Measurements from ENCODE around the gene CELF2.
A peak's percentile ranks its signal among the peaks of the same experiment; 100 is the strongest.

The CELF2 gene

DNA sequence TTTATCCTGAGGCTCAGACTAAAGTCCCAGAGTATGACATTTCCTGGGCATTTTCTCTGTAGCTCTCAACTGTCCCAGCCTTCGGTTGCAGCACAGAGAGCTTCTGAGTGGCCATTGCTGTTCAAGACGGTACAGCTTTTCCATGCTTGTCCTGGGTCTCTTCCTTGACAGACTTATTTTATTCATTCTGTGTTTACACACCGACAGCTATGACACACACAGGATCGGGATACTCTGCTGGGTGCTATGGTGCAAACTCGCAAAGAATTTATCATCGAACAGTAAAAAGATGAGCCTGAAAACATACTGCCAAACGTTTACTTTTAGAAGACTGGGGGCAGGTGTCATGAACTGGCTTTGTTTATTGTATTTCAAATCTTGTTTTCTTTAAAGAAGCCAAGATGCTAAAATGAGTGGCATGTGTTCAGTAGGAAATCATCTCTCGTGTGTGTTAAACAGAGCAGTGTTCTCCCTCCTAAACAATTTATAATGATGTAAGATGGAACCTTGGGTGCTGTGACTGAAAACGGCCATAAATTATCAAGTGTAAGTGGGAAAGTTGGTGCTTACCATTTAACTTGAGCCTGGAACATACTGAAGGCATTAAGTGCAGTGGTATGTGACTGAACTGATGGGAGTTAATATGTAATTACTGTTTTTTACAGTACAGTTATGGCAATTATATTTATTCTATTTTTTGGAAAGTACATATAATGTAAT is 120.8 kb downstream of the CELF2 start:
- DNase-seq: no peak

DNA sequence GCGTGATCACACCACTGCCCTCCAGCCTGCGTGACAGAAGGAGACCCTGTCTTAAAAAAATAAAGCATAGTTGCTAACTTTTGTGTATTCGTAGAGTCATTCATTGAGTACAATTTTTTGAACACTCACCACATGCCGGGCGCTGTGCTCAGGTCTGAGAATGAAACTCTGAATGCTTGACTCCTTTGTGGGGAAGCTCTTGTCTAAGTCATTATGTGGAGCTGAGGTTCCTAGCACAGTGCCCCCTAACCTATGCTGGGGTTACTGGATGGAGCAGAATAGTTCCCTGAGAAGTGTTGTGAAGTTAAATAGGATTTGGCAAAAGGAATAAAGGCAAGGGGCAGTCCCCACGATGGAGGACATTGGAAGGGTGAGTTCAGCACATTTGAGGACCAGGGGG is 123.3 kb downstream of the CELF2 start:
- no peak for DNase-seq

DNA sequence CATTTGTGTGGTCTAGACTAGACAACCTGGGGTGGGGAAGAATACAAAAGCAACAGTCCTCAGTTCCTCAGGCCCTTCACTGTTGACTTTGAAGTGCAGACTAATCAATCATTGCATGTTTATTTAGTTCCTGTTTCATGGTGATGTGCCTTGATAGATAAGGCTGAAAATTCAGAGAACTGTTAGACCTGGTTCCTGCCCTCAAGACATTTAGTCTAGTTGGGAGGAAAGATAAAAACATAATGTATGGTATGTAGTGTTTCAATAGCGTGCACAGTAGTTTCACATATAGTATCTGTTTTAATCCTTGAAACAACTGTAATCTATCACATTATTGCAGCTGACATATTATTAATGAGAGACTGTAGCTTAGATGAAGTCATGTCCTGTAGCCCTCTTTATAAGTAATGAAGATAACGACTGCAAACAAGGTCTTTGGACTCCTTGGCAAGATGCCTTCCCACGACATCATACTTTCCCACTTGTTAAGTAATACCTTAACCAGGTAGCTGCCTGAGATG is 124.0 kb downstream of the CELF2 start:
- peak; percentile 26 for DNase-seq

DNA sequence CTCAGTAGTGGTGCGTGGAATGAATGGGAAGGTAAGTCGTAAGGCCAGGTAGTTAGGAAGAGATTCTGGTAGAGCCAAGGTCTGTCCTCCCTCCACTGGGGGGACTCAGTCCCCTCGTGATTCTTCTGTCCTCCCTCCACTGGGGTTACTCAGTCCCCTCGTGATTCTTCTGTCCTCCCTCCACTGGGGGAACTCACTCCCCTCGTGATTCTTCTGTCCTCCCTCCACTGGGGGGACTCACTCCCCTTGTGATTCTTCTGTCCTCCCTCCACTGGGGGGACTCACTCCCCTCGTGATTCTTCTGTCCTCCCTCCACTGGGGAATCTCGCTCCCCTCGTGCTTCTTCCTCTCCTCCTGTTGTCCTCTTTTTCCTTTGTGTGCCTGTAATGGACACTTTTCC is 125.1 kb downstream of the CELF2 start:
- peak; percentile 53 for DNase-seq

DNA sequence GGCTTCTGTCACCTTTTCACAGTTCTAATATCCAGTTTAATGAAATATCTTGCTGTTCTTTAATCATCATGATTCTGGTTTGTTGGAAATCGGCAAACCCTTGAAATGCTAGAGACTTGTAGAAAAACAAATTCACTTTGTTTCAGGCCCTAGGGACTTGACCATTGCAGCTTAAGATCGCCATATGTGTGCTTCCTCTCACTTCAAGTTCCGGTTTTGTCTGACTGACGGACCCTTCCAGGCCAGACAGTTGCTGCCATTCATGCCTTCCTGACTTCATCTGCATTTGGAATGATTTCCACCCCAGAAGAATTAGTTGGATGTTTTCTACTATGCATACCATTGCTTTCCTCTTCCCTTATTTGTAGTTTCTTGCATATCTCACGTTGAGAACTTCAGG is 125.6 kb downstream of the CELF2 start:
- no peak for DNase-seq

DNA sequence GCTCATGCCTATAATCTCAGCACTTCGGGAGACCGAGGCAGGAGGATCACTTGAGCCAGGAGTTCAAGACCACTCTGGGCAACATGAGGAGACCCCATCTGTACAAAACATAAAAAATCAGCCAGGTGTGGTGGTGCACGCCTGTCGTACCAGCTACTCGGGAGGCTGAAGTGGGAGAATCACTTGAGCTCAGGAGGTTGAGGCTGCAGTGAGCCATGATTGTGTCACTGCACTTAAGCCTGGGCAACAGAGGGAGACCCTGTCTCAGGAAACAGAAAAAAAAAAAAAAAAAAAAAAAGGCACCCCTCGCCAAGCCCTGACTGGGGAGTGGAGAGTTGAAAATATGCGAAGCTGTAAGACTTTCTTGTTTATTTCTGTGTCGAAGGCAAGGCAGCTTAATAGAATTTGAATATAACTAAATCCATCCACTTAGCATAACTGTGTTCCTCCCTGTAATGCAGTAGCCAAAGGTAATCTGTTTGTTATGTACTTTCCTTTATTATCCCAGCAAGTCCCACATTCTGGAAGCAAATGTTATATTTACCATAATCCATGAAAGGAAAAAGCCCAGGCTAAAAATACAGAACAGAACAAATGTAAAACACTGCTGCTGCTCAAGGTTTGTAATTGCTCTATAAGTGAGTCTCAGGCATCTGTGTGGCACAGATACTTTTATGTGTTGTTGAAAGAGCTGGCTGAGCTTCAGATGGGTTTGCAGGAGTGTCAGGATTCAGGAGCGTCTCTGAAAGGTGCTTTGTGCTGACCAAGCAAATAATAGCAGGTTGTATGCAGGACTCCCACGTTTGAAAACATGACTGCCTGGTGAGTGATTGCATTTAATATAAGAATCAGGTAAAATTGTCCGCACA is 127.2 kb downstream of the CELF2 start:
- no peak for DNase-seq

DNA sequence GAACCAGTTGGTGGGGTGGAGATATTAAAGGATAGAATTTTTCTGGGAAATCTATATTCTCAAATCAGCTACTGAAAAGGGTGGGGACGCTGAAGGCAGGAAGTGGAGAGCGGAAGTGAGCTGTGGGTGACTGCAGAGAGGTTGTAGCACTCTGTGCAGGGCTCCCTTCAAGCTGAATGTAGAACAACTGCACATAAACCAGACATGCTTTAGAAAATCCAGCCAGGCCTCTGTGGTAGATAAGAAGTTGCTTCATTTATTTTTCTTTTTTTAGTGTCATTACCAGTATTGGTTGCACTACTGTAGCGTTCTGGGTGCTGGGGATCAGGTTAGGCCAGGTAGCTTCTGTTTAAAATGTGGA is 127.8 kb downstream of the CELF2 start:
- DNase-seq: peak; percentile 83

DNA sequence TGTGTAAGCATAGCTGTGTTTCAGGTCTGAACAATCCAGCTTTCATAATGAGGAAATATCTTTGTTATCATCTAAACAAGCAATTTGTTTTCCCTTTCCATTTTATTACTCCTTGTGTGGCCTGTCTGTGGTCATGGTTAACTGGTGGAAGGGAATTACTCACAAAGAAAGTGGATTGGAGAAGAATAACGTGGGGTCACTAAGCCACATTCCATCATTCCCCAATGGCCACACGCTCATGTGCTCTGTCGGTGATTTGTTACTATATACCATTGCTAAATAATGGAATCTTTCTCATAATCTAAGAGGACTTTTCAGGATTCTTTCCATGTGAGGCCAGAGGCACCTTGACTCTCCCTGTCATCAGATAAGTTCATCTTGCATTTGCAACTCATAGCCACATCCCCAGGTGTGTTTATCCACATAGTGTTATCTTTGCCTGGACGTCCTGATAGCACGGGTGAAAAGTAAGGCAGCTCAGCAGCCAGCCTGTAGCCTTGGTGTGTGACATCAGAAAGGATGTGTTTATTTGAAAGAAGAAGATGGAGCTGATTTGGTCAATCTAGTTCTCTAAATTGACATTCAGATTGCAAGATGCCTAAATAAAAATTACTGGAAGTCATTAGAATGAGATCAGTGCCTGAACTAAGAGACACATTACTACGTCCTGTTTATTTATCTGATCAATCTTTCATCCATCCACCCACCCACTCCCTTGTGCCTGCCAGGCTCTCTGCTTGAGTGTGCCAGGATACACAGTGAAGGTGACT is 128.9 kb downstream of the CELF2 start:
- peak; percentile 28 for DNase-seq

DNA sequence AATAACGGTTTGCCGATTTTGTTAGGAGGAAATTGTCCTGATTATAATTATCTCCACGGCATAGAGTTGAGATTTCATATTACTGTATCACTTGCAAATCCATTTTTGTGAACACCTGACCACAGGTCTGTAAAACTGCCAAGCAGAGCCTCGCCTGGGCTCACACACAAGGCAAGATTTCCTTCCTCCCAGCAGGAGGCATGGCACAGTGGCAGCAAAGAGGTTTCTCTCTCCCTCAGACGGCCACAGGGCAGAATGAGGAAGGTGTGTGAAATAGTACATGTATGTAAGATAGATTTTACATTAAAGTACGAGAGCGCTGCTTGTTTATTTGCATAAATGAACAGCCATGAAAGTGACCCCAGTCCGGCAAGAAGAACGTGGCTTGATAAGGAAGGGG is 130.1 kb downstream of the CELF2 start:
- DNase-seq: peak; percentile 54

DNA sequence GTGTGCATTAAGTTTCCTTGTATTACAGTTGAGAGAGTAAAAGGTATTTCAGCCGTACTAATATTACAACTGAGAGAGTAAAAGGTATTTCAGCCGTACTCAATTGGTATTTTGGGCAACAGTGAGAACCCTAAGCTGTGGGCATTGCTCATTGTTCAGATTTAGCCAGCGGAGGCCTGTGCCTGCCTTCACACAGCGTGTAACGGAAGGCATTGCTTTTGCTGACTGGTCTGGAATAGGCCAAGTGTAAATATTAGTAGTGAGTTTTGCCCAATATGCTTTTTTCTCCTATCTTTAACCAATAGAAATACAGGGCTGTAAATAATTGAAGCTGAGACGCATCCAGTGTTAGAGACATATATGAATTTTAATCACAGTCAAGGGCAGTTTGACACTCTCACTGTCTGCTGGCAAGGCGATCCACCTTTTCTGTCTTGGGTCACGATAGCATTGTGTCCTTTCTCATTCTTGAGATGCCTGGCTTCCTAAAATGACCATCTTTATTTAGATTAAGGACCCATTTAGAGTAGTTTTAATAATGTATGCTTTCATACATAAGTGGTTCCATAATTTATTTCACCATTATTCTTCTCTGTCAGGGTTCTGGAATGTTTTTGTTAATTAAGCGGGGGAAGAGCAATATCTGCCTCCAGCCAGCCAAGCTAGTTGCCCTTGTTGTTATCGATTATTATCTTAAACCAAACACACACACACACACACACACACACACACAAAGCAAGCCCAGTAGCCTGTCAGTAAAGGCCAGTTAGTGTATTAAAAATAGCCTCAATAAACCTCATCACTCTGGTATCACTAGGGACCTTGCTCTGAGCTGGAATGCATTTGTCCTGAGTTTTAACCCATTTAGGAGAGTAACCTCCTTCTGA is 130.7 kb downstream of the CELF2 start:
- no peak for DNase-seq

DNA sequence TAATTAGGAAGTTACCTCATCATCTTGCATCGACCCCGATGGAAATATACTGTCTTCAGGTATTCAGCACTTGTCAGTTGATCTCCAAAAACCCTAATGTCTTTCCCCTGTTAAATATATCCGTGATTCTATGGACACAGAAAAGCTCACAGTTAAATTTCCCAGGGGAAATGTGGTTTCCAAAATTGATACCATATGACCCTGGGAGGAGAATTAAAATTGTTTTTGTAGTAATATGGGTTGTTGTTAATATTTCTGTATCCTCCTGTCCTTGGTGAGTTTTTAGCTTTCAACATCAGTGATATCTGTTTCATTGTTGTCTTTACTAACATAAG is 132.1 kb downstream of the CELF2 start:
- DNase-seq: no peak

DNA sequence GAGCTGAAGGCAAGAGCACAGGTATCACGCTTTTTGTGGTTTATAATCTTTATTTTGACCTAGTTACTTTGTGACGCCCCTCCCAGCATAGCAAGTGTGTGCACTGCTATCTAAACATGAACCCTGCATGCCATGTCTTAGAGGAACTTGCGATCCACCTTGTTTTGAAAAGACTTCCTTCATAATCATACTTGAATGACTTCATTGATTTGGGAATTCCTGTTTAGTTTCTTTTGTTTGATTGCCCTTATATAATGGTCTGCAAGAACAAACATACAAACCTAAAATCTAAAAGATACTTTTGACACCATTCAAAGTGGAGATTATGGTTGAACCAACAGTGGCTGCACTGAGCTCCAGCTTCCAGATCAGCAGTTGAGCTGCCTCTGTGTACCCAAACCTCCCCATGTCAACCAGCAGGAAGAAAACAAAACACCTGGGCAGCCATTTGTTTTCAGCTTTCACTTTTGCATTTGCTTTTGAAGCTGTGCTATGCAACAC is 132.6 kb downstream of the CELF2 start:
- peak; percentile 83 for DNase-seq

DNA sequence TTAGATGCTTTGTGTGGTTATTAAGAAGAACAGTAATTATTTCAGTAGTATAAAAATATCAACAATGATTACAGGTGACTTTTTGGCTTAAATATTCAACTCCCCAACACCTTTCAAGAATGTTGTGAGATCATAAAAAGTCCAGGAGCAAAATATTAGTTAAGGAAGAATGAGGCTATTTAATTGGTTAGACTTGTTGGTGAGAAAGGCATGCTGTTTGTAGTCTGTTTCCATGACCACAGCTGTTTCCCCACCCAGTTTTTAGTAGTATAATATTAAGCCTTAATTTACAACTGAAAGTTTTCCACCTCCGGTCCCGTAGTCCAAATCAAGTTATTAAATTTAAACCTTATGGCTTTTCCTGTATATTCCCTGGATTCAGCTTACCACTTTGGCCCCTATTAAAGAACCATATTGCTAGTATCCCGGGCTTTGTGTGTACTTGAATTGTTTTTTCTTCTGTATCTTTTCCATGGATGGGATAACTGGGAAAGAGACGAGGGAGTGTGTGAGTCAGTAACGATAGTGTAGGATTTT is 133.3 kb downstream of the CELF2 start:
- DNase-seq: peak; percentile 78

DNA sequence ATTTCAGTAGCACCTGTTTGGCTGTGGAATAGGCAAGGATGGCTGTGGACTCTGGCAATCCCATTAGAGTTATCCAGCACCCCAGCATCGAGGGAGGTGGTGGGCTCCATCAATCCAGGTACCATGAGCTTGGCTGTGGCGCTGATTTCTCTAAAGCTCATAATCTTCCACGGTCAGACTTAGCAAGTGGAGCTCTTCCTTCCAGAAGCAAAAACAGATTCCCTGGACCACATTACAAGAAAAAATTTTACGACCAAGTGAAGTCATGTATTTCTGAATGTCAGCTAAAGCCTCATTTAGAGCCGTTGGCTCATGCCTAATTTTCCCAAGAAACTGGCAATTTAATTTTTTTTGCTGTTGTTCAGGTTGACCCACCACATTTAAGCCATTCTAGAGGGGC is 135.1 kb downstream of the CELF2 start:
- no peak for DNase-seq

DNA sequence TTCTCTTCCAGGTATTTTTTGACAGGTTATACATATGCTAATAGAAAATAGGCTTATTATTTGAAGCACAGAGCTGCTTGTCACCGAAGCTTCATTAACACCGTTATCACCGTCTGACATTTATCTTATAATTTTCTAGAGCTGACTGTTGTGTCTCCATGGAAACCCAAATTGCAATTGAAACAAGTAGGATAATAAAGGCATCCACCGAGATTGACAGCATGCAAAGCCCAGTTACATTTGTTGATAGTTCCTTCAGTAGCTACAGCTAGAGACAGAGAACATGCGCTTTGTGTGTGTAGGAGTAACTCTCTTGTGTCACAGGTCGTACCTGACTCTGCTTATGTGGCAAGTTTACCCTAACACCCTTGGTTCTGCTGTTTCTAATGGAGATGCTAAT is 135.6 kb downstream of the CELF2 start:
- DNase-seq: no peak

DNA sequence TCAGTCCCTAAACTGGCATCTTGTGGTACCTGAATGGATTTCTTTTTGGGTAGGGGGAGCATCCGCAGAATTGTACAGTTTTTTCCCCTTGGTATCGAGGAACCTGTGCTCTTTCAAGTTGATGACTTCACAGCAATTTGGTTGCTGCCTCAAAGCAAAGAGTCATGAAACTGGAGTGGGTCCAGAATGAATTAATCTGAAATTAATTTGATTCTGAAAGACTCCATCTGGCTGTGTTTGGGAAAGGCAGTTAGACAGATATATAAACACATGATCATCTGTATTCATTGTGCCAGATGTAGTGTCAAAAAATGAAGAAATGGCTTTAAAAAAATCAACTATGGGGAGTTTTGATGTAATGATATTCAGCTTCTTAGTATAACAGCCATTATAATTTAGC is 136.1 kb downstream of the CELF2 start:
- DNase-seq: no peak

DNA sequence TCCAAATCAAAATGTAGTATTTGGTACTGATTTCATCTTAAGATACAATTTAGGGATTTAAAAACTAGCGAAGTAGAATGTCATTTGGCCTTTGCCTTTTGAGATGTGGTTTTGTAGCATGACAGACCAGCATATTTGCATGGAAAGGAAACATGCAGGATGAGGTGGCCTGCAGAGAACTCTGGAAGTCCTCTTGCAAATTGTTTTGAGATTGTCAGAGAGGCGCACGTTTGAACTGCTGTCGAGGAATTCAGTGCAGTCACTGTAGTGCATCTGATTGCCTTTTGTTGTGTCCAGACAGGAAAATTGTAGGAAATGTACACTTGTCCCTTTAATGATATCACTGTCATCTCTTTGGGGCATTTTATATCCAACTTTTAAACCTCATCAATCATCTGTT is 136.7 kb downstream of the CELF2 start:
- DNase-seq: no peak

DNA sequence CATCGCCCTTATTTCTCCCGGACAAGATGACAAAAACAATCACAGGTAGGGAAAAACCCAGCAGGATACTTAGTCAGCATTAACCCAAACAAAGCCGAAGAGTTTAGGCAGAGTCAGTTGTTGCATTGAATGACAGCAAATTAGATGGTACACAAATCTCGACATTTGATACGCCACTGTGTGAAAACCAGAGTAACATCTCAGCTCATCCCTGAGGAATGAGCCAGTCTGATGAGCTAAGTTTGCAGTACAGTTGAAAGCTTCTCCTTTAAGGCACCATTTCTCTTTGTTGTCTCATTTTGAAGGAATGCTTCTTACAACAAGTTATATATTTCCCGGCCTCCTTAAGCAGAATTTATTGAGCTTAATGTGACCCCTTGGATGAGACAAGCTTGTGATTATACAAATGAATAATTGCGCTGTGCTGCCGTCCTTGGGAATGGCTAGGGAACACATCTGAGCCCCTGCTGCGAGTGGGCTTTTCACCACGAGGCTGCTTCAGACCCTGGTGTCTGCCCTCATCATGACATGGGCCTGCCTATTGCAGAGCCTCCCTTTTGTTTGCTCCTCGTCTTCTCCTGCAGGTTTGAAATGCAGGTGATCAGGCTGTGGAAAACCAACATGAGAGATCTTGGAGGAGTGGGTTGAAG is 137.3 kb downstream of the CELF2 start:
- DNase-seq: no peak

DNA sequence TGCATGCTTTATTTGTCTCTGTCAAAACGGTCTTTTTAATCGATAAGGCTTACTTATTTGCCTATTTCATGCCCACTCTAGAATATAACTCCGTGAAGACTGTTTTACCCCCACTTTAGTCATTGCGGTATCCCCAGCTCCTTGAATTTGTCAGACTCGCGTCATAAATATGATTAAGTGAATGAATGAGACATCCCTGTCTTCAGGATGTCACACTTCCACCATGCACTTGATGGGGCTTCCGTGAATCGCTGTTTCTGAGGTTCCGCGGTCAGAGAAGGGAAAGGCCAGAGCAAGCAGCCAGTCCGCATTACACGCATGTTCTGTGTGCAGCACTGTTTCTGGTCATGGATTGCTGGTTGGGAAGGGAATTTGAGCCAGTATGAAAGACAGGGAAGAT is 138.8 kb downstream of the CELF2 start:
- DNase-seq: peak; percentile 46

DNA sequence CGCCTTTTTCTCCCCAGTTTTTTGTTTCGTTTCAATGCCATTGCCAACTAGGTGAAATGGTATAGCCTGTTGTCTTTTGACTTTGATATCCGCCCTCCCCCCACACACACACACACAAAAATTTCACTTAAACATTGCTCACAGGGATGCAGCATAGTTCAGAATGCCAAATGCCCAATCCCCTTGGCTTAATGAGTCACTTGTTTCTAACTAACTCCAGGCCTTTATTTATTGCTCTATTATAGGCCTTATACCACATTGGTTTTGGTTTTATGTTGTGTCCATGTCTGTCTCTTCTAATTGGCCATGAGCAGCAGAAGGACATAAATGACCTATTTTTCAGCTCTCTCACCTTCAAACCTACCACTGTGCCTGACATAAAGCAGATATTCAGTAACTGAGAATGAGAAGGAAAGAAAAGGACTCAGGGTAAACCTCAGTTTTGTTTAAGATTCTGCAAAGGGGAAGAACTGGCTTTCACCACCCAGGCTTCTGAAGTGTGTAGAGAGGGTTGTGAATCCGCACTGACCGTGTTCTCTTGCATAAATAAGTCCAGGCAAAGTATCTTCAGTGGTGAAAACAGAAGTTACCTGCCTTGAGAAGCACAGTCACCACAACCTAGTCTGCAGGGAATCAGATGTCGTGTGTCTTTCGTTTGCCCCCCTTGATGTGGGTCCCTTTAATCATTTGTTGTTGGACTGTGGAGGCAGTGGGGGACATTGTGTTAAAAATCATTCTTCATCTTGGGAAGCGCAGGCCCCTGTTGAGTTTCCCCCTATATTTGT is 139.8 kb downstream of the CELF2 start:
- DNase-seq: no peak

DNA sequence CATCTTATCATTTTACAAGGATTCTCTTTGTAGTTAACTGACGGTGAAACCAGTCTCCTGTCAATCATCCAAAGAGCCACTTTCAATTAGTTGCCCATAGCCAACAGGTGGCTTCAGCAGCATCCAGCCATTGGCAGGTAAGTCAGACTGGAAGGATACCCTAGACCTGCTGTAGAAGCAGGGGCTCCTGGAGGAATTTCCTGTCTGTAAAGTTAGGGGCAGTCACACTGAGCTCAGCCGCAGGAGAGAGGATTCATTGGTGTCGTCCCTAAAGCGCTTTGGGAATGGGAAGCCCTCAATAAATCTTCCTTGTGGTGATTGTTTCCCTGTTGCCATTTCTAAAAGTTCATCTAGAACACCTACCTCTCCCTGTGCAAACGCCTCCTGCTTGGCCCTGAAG is 140.4 kb downstream of the CELF2 start:
- no peak for DNase-seq
